OCI-LY7 (cell line): ENCODE measurements around the gene PPP1R26. TPM values are rescaled to one million over a fixed set of nuclear protein-coding genes. Genes with fewer than 3 reads are reported as not detected.

ENCODE experiments used
- BruUV-seq: library from RNA; stranded (reverse); fragments of 400-500 nt; replicated peaks from 2 replicates; lab custom pipeline; 2021; lab: Mats Ljungman, UMichigan
- CTCF ChIA-PET: fragments of 300-600 bp; sonication (Branson Sonifier 250); formaldehyde crosslinking; loops from one replicate; lab custom pipeline; 2022; ENCODE audit warnings: antibody characterized with exemption; ENCODE audit not compliant: unreplicated experiment; lab: Charles Lee
- POLR2A ChIA-PET: fragments of 300-600 bp; sonication (Branson Sonifier 250); formaldehyde crosslinking; loops from one replicate; lab custom pipeline; 2022; ENCODE audit warnings: antibody characterized with exemption; lab: Charles Lee
- DNase-seq: peaks from one replicate; pipeline ENCODE4 v3.0.0-alpha.2; 2015; ENCODE audit warnings: low spot score
- H2AFZ ChIP-seq: fragments of 200-600 bp; sonication (generic), shearing (Covaris generic); 2 replicates; pipeline ENCODE4 v1.6.1; 2014; ENCODE audit warnings: mild to moderate bottlenecking, antibody characterized with exemption, low read length, moderate library complexity
- H3K27ac ChIP-seq: fragments of 200-600 bp; sonication (generic); 2 replicates; pipeline ENCODE4 v1.5.1; 2014; ENCODE audit warnings: mixed run types, low read depth, mild to moderate bottlenecking, moderate library complexity, low read length, inconsistent platforms; ENCODE audit not compliant: poor library complexity, severe bottlenecking
- H3K36me3 ChIP-seq: fragments of 200-600 bp; sonication (generic); 2 replicates; pipeline ENCODE4 v1.6.1; 2014; ENCODE audit warnings: mild to moderate bottlenecking, antibody characterized with exemption, low read length, moderate library complexity, mixed read lengths; ENCODE audit not compliant: insufficient read depth
- H3K4me1 ChIP-seq: fragments of 200-600 bp; sonication (generic); 2 replicates; pipeline ENCODE4 v1.5.1; 2014; ENCODE audit warnings: mild to moderate bottlenecking, low read length; ENCODE audit not compliant: insufficient read depth, poor library complexity, severe bottlenecking
- H3K4me2 ChIP-seq: fragments of 200-600 bp; sonication (generic); 2 replicates; pipeline ENCODE4 v1.6.1; 2014; ENCODE audit warnings: mild to moderate bottlenecking, low read length
- H3K4me3 ChIP-seq: fragments of 200-600 bp; sonication (generic); 2 replicates; pipeline ENCODE4 v1.5.1; 2014; ENCODE audit warnings: mild to moderate bottlenecking, low read depth, low read length; ENCODE audit not compliant: poor library complexity, severe bottlenecking
- H3K79me2 ChIP-seq: fragments of 200-600 bp; sonication (generic); 2 replicates; pipeline ENCODE4 v1.6.1; 2016; ENCODE audit warnings: low read depth, mild to moderate bottlenecking, low read length, moderate library complexity, mixed read lengths; ENCODE audit not compliant: insufficient read depth
- H3K9me2 ChIP-seq: fragments of 200-600 bp; sonication (generic); 2 replicates; pipeline ENCODE4 v1.6.1; 2016; ENCODE audit warnings: mild to moderate bottlenecking, low read length, mixed read lengths; ENCODE audit not compliant: insufficient read depth
- H3K9me3 ChIP-seq: fragments of 200-600 bp; sonication (generic); 2 replicates; pipeline ENCODE4 v1.6.1; 2014; ENCODE audit warnings: mild to moderate bottlenecking, mixed run types, low read length, mixed read lengths
- H4K20me1 ChIP-seq: fragments of 200-600 bp; sonication (generic); 2 replicates; pipeline ENCODE4 v1.6.1; 2014; ENCODE audit warnings: mild to moderate bottlenecking, antibody characterized with exemption, low read length, moderate library complexity, mixed read lengths; ENCODE audit not compliant: insufficient read depth
- CTCF ChIP-seq: fragments of 200-600 bp; sonication (generic); conservative IDR thresholded peaks from 2 replicates; pipeline ENCODE4 v1.5.1; 2014; ENCODE audit warnings: mild to moderate bottlenecking, antibody characterized with exemption, low read length, moderate library complexity, mixed read lengths
- EZH2phosphoT487 ChIP-seq: fragments of 200-600 bp; sonication (generic); IDR thresholded peaks from 2 replicates; pipeline ENCODE4 v1.6.1; 2018; ENCODE audit warnings: low read depth, borderline replicate concordance, mild to moderate bottlenecking, mixed run types, antibody characterized with exemption, low read length, moderate library complexity, mixed read lengths
- intact Hi-C: fragments of 100-400 bp; cut with micrococcal nuclease; formaldehyde crosslinking; loops from one replicate; pipeline ENCODE4 v1.10.0; 2022; ENCODE audit not compliant: unreplicated experiment
- total RNA-seq, 2 experiments: library from RNA; depleted of rRNA in 1 of 2; stranded (reverse); fragments of >200 nt in 1 of 2; shearing (Covaris generic) in 1 of 2; gene quantifications; 2 replicates each; pipeline ENCODE4 v1.2.3, GENCODE V29; 2014 to 2022

PPP1R26 gene
- total RNA-seq, 2 experiments from 2014 or later, result 0.21 to 1.5 TPM

- Histone ChIP-seq H3K27ac (no peak overlapping the region), H3K4me1 (no peaks in the 10 kb centered on the region), H3K9me3 (no peaks in the 10 kb centered on the region), H3K4me2 (no peak overlapping the region), H3K4me3 (no peak overlapping the region), H4K20me1 (no peaks in the 10 kb centered on the region), H3K36me3 (no peaks in the 10 kb centered on the region), H3K79me2 (no peaks in the 10 kb centered on the region), H2AFZ (no peak overlapping the region), H3K9me2 (no peaks in the 10 kb centered on the region)
- intact Hi-C loops, result no loop called here
- ChIA-PET POLR2A (no interaction called here), CTCF (no interaction called here)
- TF ChIP-seq CTCF, result no peak
- no peak for TF ChIP-seq EZH2phosphoT487
- no peak for DNase-seq
- BruUV-seq, result no TSS peak
Observed at GRCh38 chr9:135525241-135526088, 45.9 kb downstream of the PPP1R26 start.

- no peaks in the 10 kb centered on the region for H4K20me1 ChIP-seq
- H3K79me2 ChIP-seq, result no peaks in the 10 kb centered on the region
- no TSS peak for BruUV-seq
- no peak for DNase-seq
- ChIA-PET CTCF (no interaction called here), POLR2A (no interaction called here)
- intact Hi-C loops, result no loop called here
- TF ChIP-seq EZH2phosphoT487, result no peak
- no peak for TF ChIP-seq CTCF
- H3K4me3 ChIP-seq, result no peak overlapping the region
- no peak overlapping the region for H2AFZ ChIP-seq
- H3K4me2 ChIP-seq, result no peak overlapping the region
- no peaks in the 10 kb centered on the region for H3K9me3 ChIP-seq
- no peak overlapping the region for H3K27ac ChIP-seq
- no peaks in the 10 kb centered on the region for H3K4me1 ChIP-seq
- H3K36me3 ChIP-seq, result no peaks in the 10 kb centered on the region
- H3K9me2 ChIP-seq, result no peaks in the 10 kb centered on the region
Observed at GRCh38 chr9:135526089-135526729, 46.6 kb downstream of the PPP1R26 start.
